Immature natural killer cell (primary cell): ENCODE data around the gene IQSEC3. TPM values are rescaled to one million over a fixed set of nuclear protein-coding genes. Genes with fewer than 3 reads are reported as not detected.

Source experiments
- DNase-seq, 3 donors: peaks; one replicate each; pipeline ENCODE4 v3.0.0; 2022; ENCODE audit warnings: mixed read lengths in 1 of 3
- H3K27ac Mint-ChIP-seq, 6 donors: one replicate each; pipeline ENCODE4 v1.8.0; 2020; ENCODE audit warnings: mixed read lengths in 6 of 6, mild to moderate bottlenecking in 5 of 6, inconsistent platforms in 4 of 6, moderate library complexity in 3 of 6
- H3K27me3 Mint-ChIP-seq, 3 donors: one replicate each; pipeline ENCODE4 v1.8.0; 2020 to 2021; ENCODE audit warnings: low read depth in 3 of 3, mild to moderate bottlenecking in 3 of 3, mixed read lengths in 3 of 3, moderate library complexity in 3 of 3, inconsistent platforms in 1 of 3
- H3K36me3 Mint-ChIP-seq, 3 donors: one replicate each; pipeline ENCODE4 v1.8.0; 2020; ENCODE audit warnings: mixed read lengths in 3 of 3, inconsistent platforms in 2 of 3, mild to moderate bottlenecking in 2 of 3
- H3K4me1 Mint-ChIP-seq, 2 donors: one replicate each; pipeline ENCODE4 v1.8.0; 2020; ENCODE audit warnings: inconsistent platforms in 2 of 2, mild to moderate bottlenecking in 2 of 2, mixed read lengths in 2 of 2, moderate library complexity in 1 of 2
- H3K4me3 Mint-ChIP-seq, 5 donors: one replicate each; pipeline ENCODE4 v1.8.0; 2020; ENCODE audit warnings: mild to moderate bottlenecking in 5 of 5, mixed read lengths in 5 of 5, inconsistent platforms in 3 of 5, moderate library complexity in 3 of 5
- H3K9me3 Mint-ChIP-seq, 6 donors: one replicate each; pipeline ENCODE4 v1.8.0; 2020; ENCODE audit warnings: mild to moderate bottlenecking in 6 of 6, mixed read lengths in 6 of 6, inconsistent platforms in 4 of 6, moderate library complexity in 3 of 6
- polyA plus RNA-seq, 3 donors: library from polyadenylated mRNA; unstranded; fragments of 300-500 nt; fragmentation: Illumina TruSeq; gene quantifications; one replicate each; pipeline ENCODE4 v1.2.3, GENCODE V29; 2021

The IQSEC3 gene
- polyA plus RNA-seq, 3 donors from 2014 or later: 0.07 TPM; not detected in 2

DNA sequence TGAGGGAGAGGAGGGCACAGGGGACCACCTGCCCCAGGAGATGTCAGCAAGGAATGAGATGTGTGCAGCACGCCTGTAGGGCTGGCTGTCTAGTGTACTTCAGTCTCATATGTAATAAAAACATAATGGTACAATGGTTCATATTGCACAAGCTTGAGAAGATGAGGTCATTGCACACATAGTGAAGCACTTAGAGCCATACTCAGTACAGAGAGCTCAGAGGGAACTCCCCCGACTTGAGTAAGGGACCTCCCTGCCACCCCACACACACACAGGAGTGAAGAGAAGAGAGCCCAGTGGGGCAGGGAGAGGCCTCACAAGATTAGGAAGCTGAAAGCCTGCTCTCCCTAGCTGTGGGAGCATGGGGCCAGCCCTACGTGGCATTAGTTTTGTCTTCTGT is 85.9 kb downstream of the IQSEC3 start:
- Mint-ChIP-seq H3K4me3 (no peak overlapping the region), H3K36me3 (no peaks in the 10 kb centered on the region), H3K4me1 (peaks cover 0 to 4% of the 10 kb centered on the region in 2 donors), H3K27me3 (peaks cover 0 to 5% (median 2%) of the 10 kb centered on the region in 3 donors), H3K27ac (no peak overlapping the region), H3K9me3 (peaks cover 0 to 1% (median 0%) of the 10 kb centered on the region in 6 donors)
- no peak for DNase-seq

DNA sequence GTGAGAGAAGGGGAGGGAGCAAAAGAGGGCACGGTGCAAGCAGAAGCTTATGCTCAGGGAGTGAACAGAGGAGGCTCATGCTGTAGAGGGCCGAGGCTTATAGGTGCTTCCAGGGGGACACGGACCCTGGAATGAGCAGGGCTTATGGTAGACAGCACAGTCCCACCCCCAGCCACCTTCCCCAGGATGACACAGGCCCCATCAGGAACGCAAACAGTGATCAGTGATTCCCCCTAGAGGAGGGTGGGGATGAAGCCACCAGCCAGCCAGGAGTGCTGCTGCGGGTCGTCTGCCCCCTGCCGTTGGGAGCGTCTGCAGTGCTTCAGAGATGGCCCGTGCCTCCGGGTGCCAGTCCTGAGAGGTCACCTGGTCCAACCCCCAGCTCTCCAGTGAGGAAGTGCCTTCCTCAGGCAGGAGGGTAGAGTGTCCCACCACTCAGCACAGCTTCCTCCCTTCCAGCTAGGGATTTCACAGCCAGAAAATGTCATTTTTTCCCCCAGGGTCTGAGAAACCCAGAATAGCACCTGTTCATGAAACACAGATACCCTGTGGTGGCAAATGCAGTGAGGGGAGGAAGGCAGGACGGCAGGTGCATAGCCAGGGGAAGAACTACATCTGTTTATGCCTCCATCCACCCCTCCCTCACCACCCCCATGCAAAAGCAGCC is 86.6 kb downstream of the IQSEC3 start:
- peak; percentile 10 to 28 (median 24) for DNase-seq
- Mint-ChIP-seq H3K4me1 (peaks cover 0 to 4% of the 10 kb centered on the region in 2 donors), H3K27ac (no peak overlapping the region), H3K4me3 (no peak overlapping the region), H3K9me3 (peaks cover 0 to 1% (median 0%) of the 10 kb centered on the region in 6 donors), H3K36me3 (no peaks in the 10 kb centered on the region), H3K27me3 (peaks cover 0 to 5% (median 2%) of the 10 kb centered on the region in 3 donors)

DNA sequence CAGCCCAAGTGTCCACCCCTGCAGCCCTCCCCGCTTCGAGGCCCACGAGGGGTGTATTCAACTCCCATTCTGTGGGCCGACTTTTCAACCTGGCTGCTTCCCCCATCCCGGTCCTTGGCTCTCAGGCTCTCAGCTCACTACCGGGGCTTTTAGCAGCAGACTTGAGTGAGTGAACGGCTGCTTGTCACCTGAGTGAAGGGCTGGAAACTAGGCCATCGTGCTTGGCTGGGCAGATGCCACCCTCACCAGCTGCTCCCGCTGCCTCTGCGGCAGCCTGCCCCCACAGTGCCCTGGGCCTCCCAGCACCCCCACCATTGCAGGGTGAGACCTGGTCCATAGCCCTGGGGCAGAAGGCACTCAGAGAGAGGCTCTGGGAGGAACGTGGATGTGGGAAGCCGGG is 87.5 kb downstream of the IQSEC3 start:
- H3K4me3 Mint-ChIP-seq: no peak overlapping the region
- peaks cover 0 to 4% of the 10 kb centered on the region in 2 donors for H3K4me1 Mint-ChIP-seq
- H3K27ac Mint-ChIP-seq: no peak overlapping the region
- H3K9me3 Mint-ChIP-seq: peaks cover 0 to 1% (median 0%) of the 10 kb centered on the region in 6 donors
- H3K27me3 Mint-ChIP-seq: peaks cover 0 to 5% (median 2%) of the 10 kb centered on the region in 3 donors
- no peaks in the 10 kb centered on the region for H3K36me3 Mint-ChIP-seq
- no peak for DNase-seq

DNA sequence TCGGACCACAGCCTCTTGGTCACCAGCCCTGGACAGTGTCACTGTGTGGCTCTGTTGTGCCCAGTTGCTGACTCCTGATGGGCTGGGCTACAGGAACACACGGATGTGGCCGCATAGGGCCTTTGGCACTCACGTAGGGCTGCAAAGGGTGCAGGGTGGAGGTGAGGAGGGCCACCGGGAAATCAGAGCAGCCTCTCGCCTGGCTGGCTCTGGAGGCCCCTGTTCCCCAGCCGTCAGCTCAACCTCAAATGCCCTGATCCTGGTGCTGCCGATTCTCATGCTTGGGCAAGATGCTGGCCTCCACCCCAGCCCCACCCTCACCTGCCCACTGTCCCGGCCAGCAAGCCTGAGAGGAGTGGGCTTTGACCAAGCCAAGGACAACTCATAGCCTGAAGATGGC is 88.4 kb downstream of the IQSEC3 start:
- peaks cover 2 to 5% (median 2%) of the 10 kb centered on the region in 3 donors for H3K27me3 Mint-ChIP-seq
- no peak overlapping the region for H3K27ac Mint-ChIP-seq
- H3K4me1 Mint-ChIP-seq: peaks cover 0 to 4% of the 10 kb centered on the region in 2 donors
- H3K36me3 Mint-ChIP-seq: no peaks in the 10 kb centered on the region
- no peak overlapping the region for H3K4me3 Mint-ChIP-seq
- DNase-seq: no peak
- peaks cover 0 to 1% (median 0%) of the 10 kb centered on the region in 6 donors for H3K9me3 Mint-ChIP-seq

DNA sequence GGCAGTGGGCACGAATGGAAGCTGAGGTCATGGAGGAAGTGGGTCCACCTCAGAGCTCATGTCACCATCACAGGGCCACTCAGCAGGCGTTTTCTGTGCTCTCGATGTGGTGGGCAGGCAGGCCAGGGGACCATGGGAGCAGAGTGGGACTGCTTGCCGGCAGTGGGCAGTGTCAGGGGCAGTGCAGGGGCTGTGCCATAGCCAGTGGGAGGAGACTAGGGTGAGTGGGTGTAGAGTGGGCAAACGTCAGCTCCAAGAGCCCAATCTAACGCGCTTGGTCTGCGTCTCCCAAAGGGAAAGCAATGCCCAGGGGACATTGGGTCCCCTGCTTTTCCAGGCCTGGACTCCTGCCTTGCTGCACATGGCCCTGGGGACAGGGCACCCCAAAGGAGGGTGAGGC is 89.1 kb downstream of the IQSEC3 start:
- DNase-seq: no peak

DNA sequence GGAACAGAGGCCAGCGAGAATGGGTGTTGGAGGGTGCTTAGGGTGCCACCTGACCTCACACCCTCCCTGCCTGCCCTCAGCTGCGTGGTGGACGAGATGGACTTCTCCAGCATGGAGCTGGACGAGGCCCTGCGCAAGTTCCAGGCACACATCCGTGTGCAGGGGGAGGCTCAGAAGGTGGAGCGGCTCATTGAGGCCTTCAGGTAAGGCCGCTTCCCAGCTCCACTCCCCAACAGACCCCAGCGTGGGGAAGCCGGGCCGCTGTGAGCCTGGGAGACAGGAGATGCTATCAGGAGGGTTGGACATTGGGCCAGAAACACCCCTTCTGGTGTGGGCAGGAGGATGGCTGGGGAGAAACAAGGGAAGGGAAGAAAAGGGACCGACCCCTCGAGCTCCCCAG is 90.4 kb downstream of the IQSEC3 start:
- Mint-ChIP-seq H3K4me3 (no peak overlapping the region), H3K4me1 (peaks cover 0 to 4% of the 10 kb centered on the region in 2 donors), H3K27me3 (peaks cover 0 to 5% (median 2%) of the 10 kb centered on the region in 3 donors), H3K36me3 (no peaks in the 10 kb centered on the region), H3K9me3 (peaks cover 0 to 1% (median 0%) of the 10 kb centered on the region in 6 donors), H3K27ac (no peak overlapping the region)
- no peak for DNase-seq

More for the DNA sequence above, 89.1 kb downstream of the IQSEC3 start:
- peaks cover 0 to 4% of the 10 kb centered on the region in 2 donors for H3K4me1 Mint-ChIP-seq
- H3K9me3 Mint-ChIP-seq: peaks cover 0 to 1% (median 0%) of the 10 kb centered on the region in 6 donors
- H3K27ac Mint-ChIP-seq: no peak overlapping the region
- no peaks in the 10 kb centered on the region for H3K36me3 Mint-ChIP-seq
- H3K27me3 Mint-ChIP-seq: peaks cover 2 to 5% (median 2%) of the 10 kb centered on the region in 3 donors
- no peak overlapping the region for H3K4me3 Mint-ChIP-seq

DNA sequence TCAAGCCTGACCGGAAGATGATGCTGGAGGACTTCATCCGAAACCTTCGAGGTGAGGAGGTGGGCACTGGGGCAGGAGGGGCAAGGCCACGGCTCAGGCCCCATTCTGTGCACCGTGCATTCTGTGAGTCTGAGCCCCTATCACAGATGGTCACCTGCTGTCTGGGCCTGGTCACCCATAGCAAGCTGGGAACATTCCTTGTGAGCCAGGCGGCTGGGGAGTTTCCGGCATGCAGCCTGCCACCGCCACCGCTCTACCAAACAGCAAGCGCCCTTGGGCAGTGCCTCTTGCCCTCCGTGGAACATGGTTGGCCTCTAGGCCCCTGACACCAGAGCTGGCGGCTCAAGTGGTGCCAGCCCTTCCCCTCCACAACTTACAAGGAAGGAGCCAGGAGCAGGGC is 91.1 kb downstream of the IQSEC3 start:
- Mint-ChIP-seq H3K4me1 (peaks cover 0 to 2% of the 10 kb centered on the region in 2 donors), H3K9me3 (peaks cover 0 to 1% (median 0%) of the 10 kb centered on the region in 6 donors), H3K27me3 (peaks cover 0 to 5% (median 2%) of the 10 kb centered on the region in 3 donors), H3K36me3 (no peaks in the 10 kb centered on the region), H3K27ac (no peak overlapping the region), H3K4me3 (no peak overlapping the region)
- DNase-seq: no peak

DNA sequence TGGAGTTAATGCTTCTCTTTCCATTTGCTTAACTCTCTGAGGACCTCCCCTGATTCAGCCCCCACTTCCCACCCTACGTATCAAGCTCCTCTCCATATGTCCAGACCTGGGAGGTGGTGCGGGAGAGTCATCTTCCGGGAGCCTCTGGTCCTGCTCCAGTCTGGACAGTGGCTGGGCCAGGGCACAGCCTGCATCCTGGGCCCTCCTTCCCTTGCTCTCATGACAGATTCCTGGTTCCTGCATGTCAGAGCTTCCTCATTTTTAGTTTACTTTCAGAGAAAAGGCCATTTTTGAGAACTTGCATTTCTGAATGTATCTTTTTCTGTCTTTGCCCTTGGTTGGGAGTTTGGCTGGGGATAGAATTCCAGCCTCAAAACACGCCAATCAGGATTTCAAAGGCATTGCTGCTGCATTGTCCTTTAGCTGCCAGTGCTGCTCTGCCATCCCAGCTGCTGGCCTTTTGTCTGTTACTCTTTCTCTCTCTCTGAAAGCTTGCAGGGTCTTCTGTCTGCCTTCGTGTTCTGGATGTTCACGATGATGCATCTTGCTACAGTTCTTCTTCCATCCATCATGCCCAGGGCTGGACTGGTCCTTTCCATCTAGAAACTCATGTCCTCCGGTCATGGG is 92.7 kb downstream of the IQSEC3 start:
- Mint-ChIP-seq H3K27ac (no peak overlapping the region), H3K4me1 (no peaks in the 10 kb centered on the region), H3K9me3 (peaks cover 0 to 1% (median 0%) of the 10 kb centered on the region in 6 donors), H3K36me3 (no peaks in the 10 kb centered on the region), H3K4me3 (no peak overlapping the region), H3K27me3 (peaks cover 0 to 3% (median 0%) of the 10 kb centered on the region in 3 donors)
- DNase-seq: no peak

DNA sequence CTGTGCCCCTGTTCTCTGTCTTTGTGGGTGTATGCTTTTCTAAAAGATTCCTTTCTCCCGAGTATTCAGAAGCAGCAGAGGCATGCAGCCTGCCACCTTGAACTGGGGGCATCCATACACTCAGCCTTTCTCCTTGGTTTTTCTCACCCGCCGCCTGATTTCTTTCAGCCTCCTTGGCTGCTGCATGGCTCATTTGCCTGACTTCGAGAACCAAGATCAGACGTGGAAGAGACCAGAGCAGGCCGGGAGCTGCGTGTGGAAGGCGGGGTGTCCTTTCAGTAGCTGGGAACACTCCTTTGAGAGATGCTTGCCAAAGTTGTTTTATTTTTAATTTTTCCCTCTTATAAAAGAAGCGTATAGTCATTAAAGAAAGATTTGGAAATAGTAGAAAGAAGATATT is 94.3 kb downstream of the IQSEC3 start:
- Mint-ChIP-seq H3K4me1 (no peaks in the 10 kb centered on the region), H3K36me3 (no peaks in the 10 kb centered on the region), H3K27ac (no peak overlapping the region), H3K27me3 (peaks cover 0 to 5% (median 0%) of the 10 kb centered on the region in 3 donors), H3K9me3 (no peaks in the 10 kb centered on the region), H3K4me3 (no peak overlapping the region)
- DNase-seq: no peak

DNA sequence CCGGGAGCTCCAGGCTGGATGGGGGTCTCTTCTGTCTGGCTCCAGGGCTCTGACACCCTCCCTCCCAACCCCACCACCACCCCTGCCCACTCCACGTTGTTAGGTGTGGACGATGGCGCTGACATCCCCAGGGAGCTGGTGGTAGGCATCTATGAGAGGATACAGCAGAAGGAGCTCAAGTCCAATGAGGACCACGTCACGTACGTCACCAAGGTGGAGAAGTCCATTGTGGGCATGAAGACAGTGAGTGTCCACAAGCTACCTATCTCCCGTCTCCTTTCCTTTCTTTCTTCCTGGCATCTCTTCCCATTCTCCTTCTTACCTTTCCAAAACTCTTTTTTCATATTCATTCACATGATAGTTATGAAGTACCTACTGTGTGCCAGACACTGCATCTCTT is 95.3 kb downstream of the IQSEC3 start:
- Mint-ChIP-seq H3K9me3 (no peaks in the 10 kb centered on the region), H3K4me1 (peaks cover 4 to 8% of the 10 kb centered on the region in 2 donors), H3K4me3 (no peak overlapping the region), H3K36me3 (no peaks in the 10 kb centered on the region), H3K27me3 (peaks cover 0 to 5% (median 0%) of the 10 kb centered on the region in 3 donors), H3K27ac (no peak overlapping the region)
- no peak for DNase-seq

DNA sequence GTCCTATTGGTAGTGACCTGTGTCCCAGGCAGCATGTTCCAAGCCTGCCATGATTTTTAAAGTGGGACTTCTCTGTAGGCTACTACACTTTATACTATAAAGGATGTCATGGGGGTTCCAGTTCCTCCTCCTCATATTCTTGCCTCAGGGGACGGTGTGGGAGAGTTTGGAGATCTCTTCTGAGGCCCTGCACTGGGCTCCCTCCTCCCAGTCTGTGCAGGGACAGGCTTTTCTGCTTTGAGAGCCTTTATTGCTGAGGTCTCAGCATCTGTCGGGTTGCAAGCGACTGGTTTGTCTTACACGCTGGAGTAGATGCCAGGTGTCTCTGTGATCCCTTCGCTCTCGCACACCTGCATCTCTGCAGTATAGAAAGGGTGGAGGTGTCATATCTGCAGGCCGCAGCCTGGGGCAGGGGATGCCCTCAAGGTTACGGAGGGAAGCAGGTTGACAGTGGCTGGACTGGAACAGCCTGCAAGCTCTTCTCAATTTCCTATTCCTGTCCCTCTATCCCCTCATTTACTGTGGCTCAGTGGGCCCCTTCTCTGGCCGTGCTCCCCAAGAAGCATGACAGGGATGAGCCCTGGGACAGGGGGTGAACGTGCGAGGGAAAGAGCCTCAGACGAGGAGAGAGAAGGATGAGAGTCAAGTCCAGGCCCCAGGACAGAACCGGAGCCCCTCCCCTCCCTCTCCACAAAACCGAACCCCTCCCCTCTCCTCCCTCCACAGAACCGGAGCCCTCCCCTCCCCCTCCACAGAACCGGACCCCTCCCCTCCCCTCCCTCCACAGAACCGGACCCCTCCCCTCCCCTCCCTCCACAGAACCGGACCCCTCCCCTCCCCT is 96.1 kb downstream of the IQSEC3 start:
- DNase-seq: no peak
- Mint-ChIP-seq H3K9me3 (no peaks in the 10 kb centered on the region), H3K4me3 (no peak overlapping the region), H3K27ac (no peak overlapping the region), H3K27me3 (peaks cover 0 to 7% (median 0%) of the 10 kb centered on the region in 3 donors), H3K36me3 (no peaks in the 10 kb centered on the region), H3K4me1 (peaks cover 6 to 8% of the 10 kb centered on the region in 2 donors)

DNA sequence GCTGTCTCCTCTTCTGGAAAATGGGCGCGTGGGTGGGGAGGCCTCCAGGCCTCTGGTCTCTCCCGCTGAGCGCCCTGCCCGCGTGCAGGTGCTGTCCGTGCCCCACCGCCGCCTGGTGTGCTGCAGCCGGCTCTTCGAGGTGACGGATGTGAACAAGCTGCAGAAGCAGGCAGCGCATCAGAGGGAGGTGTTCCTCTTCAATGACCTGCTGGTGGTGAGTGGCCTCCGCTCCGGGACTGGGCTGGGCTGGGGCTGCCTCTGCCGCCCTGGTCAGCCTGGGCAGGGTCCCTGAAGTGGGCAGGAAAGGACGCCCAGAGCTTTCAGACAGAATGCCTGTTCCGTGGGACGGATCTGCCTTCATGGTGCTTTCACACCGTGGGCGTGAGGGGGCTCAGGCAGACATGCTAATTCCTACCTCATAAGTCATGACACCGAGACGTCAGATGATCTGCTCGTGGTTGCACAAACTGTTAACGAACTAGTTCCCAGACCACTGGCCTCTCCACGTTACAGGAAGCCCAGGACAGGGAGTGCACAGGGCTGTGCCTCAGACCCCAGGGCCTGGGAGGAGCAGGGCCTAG is 96.9 kb downstream of the IQSEC3 start:
- no peak for DNase-seq
- H3K4me1 Mint-ChIP-seq: peaks cover 7 to 8% of the 10 kb centered on the region in 2 donors
- H3K27me3 Mint-ChIP-seq: peaks cover 0 to 7% (median 0%) of the 10 kb centered on the region in 3 donors
- no peaks in the 10 kb centered on the region for H3K36me3 Mint-ChIP-seq
- H3K27ac Mint-ChIP-seq: no peak overlapping the region
- H3K9me3 Mint-ChIP-seq: no peaks in the 10 kb centered on the region
- no peak overlapping the region for H3K4me3 Mint-ChIP-seq

DNA sequence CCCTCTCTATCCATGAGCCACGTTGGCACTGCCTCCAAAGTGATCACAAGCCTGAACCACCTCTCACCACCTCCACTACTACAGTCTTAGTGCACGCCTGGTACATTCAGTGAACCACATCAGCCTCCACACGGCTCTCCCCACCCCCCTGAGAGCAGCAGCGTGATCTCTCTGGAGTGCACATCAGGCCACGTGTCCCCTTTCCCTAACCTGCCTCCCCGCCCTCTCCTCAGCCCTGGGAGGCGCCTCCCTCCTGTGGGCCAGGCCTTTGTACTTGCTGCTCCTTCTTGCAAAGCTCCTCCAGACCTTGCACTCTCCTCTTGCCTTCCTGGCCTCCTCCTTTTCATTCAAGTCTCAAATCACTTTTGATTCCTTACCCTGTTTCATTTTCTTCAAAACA is 97.6 kb downstream of the IQSEC3 start:
- no peak for DNase-seq
- Mint-ChIP-seq H3K27me3 (peaks cover 0 to 7% (median 0%) of the 10 kb centered on the region in 3 donors), H3K4me1 (peaks cover 8 to 13% of the 10 kb centered on the region in 2 donors), H3K9me3 (no peaks in the 10 kb centered on the region), H3K4me3 (no peak overlapping the region), H3K27ac (peak overlapping the region in 1 of 6 donors; percentile 79), H3K36me3 (no peaks in the 10 kb centered on the region)
